Activated effector memory CD4-positive, alpha-beta T cell treated with anti-CD3 and anti-CD28 coated beads, Interleukin-2, amount 50 U/mL, for 16 hours (primary cell): ENCODE data around the gene SERPINE1.
"Not testable (repeated sequence)": the region's sequence is repeated elsewhere in the genome, so short reads cannot be mapped to it uniquely, and the experiment has no call there.

Experiments used
- DNase-seq: peaks from one replicate; pipeline ENCODE4 v3.0.0-alpha.2; 2020

SERPINE1 gene

DNA sequence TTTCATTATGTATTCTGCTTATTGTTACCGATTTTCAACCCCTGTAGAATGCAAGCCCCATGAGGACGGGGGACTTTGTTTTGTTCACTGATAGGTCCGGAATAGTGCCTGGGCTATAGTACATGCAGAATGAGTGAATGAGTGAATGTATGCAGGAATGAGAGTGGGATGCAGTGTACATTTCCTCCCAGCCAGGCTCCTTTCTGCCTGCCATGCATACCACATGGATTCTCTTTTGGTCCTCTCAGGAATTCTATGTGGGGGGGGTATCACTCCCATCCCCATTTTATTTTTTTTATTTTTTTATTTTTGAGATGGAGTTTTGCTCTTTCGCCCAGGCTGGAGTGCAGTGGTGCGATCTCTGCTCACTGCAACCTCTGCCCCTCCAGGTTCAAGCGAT, 24.9 kb upstream of the SERPINE1 start:
- DNase-seq, result no peak

DNA sequence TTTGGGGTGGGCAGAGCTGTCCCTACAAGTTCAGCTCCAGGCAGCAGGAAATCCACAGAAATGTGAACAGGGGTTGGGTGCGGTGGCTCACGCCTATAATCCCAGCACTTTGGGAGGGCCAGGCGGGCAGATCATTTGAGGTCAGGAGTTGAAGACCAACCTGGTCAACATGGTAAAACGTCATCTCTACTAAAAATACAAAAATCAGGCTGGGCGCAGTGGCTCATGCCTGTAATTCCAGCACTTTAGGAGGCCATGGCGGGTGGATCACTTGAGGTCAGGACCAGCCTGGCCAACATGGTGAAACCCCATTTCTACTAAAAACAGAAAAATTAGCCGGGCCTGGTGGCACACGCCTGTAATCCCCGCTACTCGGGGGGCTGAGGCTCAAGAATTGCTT, 23.2 kb upstream of the SERPINE1 start:
- DNase-seq, result not testable (repeated sequence)

DNA sequence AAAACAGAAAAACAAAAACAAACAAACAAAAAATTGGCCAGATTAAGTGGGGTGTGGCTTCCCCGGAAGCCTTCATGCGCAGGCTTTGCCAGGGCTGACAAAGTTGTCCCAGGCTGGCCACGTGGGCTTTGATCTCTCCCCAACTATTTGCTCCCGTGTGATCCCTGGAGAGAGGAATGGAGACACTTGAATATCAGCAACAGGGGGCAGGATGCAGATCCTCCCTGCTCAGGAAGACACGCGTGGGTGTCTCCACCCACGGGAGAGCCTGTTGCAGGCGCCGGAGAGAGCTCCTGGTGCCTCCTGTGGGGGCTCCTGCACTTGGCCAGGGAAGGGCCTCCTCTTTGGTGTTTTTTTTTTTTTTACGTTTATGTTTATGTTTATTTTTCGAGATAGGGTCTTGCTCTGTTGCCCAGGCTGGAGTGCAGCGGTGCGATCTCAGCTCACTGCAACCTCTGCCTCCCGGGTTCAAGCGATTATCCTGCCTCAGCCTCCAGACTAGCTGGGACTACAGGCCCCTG, 22.7 kb upstream of the SERPINE1 start:
- no peak for DNase-seq

DNA sequence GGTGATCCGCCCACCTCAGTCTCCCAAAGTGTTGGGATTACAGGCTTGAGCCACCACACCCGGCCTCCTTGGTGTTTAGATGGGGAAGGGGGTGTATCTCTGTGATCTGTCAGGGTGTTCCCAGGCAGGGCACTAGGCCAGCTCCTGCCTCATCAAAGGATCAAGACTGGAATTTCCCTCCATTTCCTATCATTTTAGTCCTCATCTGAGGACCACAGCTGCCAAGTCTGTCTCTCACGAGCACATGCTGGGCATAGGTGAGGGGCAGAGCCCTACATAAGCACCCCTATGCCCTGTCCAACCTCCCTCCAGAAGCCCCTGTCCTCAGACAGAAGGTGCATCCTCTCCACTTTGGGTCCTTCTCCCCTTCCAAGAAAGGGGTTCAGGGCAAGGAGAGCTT, 22.1 kb upstream of the SERPINE1 start:
- no peak for DNase-seq

DNA sequence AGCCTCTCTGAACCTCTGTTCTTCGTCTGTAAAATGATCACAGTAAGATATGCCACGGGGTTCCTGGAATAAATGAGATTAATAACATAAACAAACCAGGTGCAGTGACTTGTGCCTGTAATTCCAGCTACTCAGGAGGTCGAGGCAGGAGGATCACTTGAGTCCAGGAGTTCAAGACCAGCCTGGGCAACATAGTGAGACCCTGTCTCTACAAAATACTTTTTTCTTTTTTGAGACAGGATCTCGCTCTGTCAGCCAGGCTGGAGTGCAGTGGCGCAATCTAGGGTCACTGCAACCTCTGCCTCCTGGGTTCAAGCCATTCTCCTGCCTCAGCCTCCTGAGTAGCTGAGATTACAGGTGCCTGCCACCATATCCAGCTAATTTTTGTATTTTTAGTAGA, 21.7 kb upstream of the SERPINE1 start:
- DNase-seq, result not testable (repeated sequence)

DNA sequence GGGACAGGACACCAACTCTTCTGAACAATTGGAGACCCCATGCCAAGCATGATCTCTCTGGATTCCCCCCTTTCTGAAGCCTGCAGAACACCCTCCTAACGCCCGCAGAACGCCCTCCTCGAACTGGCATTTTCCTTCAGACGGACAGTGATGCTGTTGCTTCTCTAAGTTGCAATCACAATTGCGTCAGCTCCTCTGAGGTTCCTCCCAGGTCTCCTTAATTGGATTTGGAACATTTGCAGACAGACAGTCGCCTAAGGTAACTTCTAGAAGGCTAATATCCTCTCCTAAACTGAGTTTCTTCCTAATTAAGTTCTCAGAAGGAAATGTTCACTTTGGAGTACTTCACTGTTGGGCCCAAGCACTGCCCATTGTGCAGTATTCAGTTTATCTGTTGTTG, 20.5 kb upstream of the SERPINE1 start:
- DNase-seq, result no peak

DNA sequence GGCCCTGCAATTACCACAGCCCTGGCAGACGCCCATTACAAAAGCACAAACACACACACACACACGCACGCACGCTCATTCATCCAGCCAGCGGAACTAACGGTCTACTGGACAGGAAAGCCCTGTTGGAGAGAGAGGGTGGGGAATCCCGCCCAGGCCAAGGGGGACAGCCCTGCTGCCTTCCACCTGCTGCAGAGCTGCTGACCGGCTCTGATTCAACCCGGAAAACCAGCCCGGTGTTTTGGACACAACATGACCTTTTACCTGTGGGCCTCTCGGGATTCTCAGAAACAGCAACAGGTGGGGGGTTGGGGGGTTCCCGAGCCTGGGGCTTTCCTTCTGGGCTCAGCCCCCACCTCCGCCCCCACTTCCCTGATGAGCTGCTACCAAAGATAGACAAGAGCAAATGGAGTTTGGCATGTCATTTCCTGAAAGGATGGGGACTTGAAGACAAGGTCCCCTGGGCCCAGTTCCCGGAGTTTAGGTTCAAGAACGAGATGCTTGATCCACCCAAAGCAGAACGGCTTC, 18.5 kb upstream of the SERPINE1 start:
- no peak for DNase-seq

DNA sequence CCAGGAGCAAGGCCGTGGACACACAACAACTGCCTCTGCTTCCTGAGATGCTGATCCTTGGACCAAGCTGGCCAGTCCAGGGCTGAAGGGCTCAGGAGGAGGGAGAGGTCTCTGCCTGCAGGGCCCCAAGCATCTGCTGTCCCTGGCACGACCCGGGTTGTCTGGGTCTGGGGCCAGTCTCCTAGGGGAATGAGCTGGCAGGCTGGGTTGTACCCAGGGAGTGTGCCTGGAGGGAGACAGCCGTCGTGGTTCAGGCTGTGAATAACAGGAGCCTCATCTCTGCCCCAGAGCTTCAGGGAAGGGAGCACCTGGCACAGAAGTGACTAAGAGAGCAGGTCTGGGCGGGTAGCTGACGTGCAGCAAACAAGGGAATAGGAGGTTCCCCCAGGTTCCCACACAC, 17.9 kb upstream of the SERPINE1 start:
- DNase-seq, result no peak

DNA sequence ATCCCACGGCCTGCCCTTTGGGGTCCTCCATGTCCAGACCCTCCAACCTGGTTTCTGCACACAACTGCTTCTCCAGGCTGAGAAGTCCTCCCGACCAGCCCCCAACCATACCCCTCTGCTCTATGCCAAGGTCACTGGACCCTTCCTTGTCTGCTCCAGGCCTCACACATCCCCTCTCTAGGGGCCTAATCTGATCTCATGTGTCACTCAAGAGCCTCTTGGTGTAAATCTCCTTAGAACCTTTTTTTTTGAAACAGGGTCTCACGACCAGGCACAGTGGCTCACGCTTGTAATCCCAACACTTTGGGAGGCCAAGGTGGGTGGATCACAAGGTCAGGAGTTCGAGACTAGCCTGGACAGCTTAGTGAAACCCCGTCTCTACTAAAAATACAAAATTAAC, 17.5 kb upstream of the SERPINE1 start:
- no peak for DNase-seq

DNA sequence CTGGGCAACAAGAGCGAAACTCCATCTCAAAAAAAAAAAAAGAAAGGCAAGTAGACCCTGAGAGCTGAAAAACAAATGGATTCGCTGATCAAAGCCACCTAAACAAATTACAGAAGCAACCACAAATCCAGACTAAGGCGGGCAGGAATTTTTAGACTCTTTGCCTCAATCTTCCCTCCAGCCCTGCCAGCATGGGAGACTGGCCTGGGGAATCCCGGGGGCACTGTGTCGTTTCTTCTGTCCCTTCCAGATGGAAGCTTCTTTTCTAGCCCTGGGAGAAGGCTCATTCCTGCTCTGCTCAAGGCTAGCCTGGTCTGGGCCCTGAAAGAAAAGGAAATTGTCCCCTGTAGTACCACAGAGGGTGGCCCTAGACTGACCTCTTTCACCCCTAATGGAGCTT, 15.6 kb upstream of the SERPINE1 start:
- DNase-seq, result no peak

DNA sequence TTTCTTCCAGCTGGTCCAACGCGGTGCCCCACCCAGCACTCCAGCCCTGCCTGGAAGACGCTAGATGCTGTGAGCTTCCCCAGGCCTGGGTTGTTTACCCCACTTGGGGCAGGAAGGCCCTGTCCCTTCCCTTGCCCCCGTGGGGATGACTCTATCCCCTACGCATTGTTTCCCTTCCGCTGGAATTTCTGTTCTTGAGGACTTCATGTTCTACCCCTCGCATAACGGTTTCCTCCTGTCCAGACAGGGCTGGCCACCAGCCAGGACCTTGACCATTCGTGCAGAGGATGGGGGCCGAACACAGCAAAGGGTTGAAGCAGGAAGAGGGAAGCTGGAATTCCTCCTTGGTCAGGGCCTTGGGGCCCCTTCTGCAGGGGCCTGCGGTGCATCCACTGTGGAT, 14.7 kb upstream of the SERPINE1 start:
- DNase-seq, result no peak

DNA sequence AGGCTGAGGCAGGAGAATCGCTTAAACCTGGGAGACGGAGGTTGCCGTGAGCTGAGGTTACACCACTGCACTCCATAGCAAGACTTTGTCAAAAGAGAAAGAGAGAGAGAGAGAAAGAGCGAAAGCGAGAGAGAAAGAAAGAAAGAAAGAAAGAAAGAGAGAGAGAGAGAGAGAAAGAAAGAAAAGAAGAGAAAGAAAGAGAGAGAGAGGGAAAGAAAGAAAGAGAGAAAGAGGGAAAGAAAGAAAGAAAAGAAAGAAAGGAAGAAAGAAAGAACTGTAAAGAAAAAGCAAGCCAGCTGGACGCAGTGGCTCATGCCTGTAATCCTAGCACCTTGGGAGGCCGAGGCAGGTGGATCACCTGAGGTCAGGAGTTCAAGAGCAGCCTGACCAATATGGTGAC, 13.8 kb upstream of the SERPINE1 start:
- DNase-seq, result not testable (repeated sequence)

DNA sequence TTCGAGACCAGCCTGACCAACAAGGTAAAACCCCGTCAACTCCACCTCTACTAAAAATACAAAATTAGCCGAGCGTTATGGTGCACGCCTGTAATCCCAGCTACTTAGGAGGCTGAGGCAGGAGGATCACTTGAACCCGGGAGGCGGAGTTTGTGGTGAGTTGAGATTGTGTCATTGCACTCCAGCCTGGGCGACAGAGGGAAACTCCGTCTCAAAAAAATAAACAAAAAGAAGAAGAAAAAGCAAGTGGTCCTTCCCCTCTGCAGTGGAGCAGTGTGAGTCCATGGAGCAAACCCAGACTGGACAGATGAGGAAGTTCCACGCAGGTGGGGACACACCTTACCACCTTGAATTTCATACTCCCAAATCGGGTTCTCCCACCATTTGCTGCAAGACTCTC, 13.1 kb upstream of the SERPINE1 start:
- DNase-seq, result no peak

DNA sequence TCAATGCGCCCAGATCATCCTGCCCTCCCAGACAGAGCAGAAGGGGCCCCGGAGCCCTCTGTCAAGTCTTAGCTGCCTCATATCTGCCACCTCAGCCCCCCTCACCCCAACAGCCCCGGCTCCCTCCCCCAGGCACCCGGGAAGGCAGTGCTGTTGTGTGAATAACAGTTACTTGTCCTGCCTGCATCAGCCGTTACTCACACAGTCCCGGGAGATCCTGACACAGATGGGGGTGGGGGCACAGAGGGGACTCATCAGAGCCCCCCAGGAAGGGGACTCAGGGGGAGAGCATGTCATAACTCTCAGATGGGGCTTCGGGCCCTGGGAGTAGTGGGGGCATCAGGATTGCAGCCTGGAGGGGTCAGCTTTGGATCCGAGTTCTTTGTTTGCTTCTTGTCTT, 12.4 kb upstream of the SERPINE1 start:
- no peak for DNase-seq

DNA sequence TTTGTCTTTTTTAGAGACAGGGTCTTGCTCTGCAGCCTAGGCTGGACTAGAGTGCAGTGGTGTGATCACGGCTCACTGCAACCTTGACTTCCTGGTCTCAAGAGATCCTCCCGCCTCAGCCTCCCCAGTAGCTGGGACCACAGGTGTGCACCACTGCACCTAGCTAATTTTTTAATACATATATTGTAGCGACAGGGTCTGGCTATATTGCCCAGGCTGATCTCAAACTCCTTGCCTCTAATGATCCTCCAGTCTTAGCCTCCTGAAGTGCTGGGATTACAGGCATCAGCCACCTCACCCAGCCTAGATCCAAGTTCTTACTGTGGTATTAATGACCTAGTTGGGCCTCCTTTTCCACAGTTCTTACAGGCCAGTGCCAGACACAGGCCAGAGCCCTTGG, 11.7 kb upstream of the SERPINE1 start:
- no peak for DNase-seq

DNA sequence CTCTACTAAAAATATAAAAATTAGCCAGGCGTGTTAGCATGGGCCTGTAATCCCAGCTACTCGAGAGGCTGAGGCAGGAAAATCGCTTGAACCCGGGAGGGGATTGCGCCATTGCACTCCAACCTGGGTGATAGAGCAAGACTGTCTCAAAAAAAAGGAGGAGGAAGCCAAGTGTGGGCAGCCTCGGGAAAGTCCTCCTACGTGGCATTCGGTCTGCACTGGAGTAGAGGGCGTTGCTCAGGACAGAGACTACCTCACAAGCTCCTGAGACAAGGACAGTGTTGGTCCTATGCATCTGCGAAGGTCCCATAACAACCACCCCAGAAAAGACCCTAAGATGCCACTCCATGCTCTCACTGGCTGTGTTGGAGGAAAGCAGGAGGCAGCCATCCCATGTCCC, 10.0 kb upstream of the SERPINE1 start:
- no peak for DNase-seq

DNA sequence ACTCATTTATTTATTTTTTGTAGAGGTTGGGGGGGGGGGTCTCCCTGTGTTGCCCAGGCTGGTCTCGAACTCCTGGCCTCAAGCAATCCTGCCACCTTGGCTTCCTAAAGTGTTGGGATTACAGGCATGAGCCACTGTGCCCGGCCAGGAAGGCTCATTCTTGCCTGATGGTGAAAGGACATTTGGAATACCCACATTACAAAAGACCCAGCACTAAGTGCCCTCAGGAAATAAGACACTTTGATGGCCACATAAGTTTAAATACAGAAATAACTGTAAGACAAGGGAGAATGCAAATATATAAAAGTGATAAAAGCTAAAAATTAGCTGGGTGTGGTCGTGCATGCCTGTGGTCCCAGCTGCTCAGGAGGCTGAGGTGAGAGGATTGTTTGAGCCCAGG, 8.0 kb upstream of the SERPINE1 start:
- no peak for DNase-seq

DNA sequence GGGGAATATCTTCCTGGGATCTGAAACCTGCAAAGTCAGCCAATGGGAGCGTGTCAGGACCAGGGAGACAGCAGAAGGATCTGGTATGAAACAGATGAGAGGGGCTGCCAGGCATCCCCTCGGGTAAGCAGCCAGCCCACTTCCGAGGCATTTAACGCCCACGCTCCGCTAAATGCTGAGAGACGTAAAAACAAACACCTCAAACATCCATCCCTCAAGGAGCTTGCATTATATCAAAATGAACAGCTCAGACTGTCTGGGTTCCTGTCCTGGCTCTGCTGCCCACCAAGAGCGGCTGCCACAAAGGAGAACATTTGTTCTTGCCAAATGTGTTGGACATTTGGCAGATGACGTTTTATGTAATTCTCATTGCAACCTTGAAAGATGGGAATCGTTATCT, 7.0 kb upstream of the SERPINE1 start:
- DNase-seq, result no peak

DNA sequence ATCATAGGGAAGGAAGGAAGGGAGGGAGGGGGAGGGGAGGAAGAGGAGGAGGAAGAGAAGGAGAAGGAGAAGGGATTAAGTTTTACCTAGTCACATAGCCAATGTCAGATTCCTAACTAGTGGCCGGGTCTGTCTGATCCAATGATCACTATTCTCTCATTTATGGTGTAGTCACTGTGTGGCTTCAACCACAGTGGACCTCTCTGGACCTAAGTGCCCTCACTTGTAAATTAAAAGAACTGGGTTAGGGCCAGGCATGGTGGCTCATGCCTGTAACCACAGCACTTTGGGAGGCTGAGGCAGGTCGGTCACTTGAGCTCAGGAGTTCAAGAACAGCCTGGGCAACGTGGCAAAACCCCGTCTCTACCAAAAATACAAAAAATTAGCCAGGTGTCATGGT, 6.6 kb upstream of the SERPINE1 start:
- DNase-seq, result no peak

DNA sequence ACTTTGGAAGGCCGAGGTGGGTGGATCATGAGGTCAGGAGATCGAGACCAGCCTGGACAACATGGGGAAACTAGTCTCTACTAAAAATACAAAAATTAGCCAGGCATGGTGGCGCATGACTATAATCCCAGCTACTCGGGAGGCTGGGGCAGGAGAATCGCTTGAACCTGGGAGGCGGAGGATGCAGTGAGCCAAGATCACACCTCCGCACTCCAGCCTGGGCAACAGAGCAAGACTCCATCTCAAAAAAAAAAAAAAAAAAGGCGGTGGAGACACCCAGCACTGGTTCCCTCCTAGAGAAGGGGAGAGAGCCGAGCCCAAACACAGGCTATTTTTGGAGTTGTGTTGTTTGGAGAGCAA, 5.3 kb upstream of the SERPINE1 start:
- not testable (repeated sequence) for DNase-seq

DNA sequence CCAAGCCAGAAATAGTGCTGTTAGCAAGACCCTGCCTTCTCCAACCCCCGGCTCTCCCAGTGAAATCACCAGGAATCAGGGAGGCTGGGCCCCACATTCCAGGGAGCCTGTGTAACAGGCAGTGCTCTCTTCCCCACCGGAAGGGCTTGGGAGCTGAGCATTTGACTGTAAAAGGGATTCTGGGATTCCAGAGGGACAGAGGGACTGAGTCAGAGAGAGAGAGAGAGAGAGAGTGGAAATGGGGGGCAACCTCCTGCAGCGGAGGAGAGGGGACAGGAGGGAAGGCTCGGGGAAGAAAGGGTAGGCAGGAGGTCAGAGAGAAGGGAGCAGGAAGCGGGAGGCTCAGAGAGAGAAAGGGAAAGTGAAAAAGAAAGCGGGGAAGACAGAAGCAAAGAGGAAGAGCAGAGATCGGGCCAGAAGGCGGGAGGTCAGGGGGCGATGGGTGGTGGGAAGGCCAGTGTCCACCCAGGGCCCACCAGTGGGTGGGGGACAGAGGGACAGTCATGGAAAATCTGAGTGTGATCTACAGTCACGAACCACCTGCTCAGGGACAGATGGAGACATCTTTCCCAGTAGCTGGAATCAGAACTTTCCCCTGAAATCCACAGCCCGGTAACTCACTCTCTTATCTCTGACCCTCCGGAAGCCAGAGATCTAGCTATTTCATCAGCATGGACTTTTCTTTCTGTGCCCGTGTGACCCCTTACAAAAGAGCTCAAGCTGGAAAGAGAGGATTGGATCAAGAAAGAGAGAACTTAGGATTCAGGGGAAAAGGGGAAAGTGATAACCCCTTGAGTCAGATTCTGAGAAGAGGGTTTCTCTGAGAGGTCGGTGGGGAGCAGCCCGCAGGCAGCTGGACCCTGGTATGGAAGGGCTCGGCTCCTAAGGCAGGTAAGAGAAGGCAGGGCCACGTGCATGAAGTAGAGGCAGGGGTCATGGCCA, 4.6 kb upstream of the SERPINE1 start:
- DNase-seq, result no peak

DNA sequence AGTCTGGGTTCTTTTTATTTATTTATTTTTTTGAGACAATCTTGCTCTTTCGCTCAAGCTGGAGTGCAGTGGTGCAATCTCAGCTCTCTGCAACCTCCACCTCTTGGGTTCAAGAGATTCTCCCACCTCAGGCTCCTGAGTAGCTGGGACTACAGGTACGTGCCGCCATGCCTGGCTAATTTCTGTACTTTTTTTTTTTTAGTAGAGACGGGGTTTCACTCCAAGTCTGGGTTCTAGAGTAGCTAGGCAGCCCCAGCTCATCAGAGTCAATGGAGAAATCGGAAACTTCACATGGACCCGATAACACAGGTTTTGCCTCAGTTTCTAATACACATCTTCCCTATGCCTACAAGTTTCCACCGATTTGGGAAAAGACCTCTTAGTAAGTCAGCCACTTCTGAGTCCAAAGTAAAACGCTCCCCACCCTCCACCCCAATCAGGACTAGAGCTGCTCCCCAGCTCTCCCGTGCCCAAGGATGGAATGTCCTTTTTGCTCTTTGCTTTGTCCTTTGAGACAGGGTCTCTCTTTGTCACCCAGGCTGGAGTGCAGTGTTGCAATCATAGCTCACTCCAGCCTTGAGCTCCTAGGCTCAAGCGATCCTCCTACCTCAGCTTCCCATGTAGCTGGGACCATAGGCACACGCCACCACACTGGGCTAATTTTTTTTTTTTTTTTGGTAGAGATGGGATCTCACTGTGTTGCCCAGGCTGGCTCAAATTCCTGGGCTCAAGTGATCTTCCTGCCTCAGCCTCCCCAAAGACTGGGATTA, 3.8 kb upstream of the SERPINE1 start:
- DNase-seq, result no peak

DNA sequence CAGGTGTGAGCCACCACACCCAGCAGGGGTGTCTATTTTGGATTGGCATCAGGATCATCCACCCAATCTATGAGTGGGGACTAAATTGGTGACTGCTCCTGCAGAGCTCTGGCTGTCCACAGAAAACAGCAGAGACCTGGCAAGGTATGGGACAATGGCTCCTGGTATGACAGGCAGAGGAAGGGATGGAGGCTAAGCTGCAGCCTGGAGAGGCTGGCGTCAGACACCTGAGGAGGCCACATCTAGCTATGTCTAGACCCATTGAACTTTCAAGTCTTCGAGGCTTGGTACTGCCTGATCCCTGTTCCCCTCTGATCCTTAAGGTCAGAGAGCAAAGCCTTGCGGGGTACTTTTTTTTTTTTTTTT, 3.2 kb upstream of the SERPINE1 start:
- DNase-seq, result no peak
